Gastrocnemius medialis (tissue), 4 donors: ENCODE results near the gene ARHGEF17. TPM values are rescaled to one million over a fixed set of nuclear protein-coding genes. Genes with fewer than 3 reads are reported as not detected.

ENCODE experiments used
- ATAC-seq, 2 donors: fragments of 150-250 bp; one replicate each; pipeline ENCODE4 v1.9.1; 2016
- DNase-seq, 2 donors: peaks; one replicate each; pipeline ENCODE4 v3.0.0-alpha.2; 2019
- H3K27ac ChIP-seq, 4 donors: fragments of 200-600 bp; sonication (generic); 1 replicate in 1 of 4; 2 replicates in 3 of 4; pipeline ENCODE4 v1.5.1; 2016 to 2018; ENCODE audit warnings: mild to moderate bottlenecking in 2 of 4, moderate library complexity in 1 of 4
- H3K27me3 ChIP-seq, 3 donors: fragments of 200-600 bp; sonication (generic) in 2 of 3; 1 replicate in 1 of 3; 2 replicates in 2 of 3; pipeline versions ENCODE4 v1.5.1 to v1.6.0; 2016 to 2019; ENCODE audit warnings: mild to moderate bottlenecking in 1 of 3, moderate library complexity in 1 of 3
- H3K36me3 ChIP-seq, 2 donors: fragments of 200-600 bp; sonication (generic) in 1 of 2; one replicate each; pipeline ENCODE4 v1.5.1; 2017 to 2018
- H3K4me1 ChIP-seq, 2 donors: fragments of 200-600 bp; sonication (generic) in 1 of 2; one replicate each; pipeline ENCODE4 v1.5.1; 2016 to 2017; ENCODE audit warnings: mild to moderate bottlenecking in 2 of 2
- H3K4me3 ChIP-seq, 4 donors: fragments of 200-600 bp; sonication (generic) in 3 of 4; 1 replicate in 1 of 4; 2 replicates in 3 of 4; pipeline ENCODE4 v1.5.1; 2016 to 2019; ENCODE audit warnings: mild to moderate bottlenecking in 2 of 4
- H3K9me3 ChIP-seq, 3 donors: fragments of 200-600 bp; sonication (generic) in 2 of 3; 1 replicate in 1 of 3; 2 replicates in 2 of 3; pipeline ENCODE4 v1.5.1; 2016 to 2019
- CTCF ChIP-seq, 5 experiments: fragments of 450-650 bp in 3 of 5; fragments of 200-600 bp in 2 of 5; sonication (generic) in 2 of 5; IDR thresholded peaks in 4 of 5; conservative IDR thresholded peaks in 1 of 5; 1 replicate in 4 of 5; 2 replicates in 1 of 5; pipeline ENCODE4 v1.5.1; 2016 to 2019; ENCODE audit warnings: antibody characterized with exemption in 5 of 5, mild to moderate bottlenecking in 3 of 5, moderate library complexity in 3 of 5
- POLR2A ChIP-seq, 2 donors: fragments of 450-650 bp; IDR thresholded peaks; one replicate each; pipeline ENCODE4 v1.6.1; 2017; ENCODE audit warnings: antibody characterized with exemption in 2 of 2, mild to moderate bottlenecking in 2 of 2, moderate library complexity in 2 of 2
- in situ Hi-C, 4 donors: fragments of 200-750 bp; cut with MboI; loops; one replicate each; pipeline versions ENCODE4 v1.15.0 to v1.8.0; 2017; ENCODE audit warnings: low sequenced_read_pairs in 4 of 4
- intact Hi-C: fragments of 100-400 bp; cut with DNase I; formaldehyde crosslinking; loops from one replicate; pipeline ENCODE4 v1.15.1; 2023; ENCODE audit warnings: low total_unique reads
- total RNA-seq, 4 donors: library from RNA; depleted of rRNA; stranded (reverse); fragments of >200 nt; gene quantifications; one replicate each; pipeline versions ENCODE4 v1.1.0 to v1.2.3, GENCODE V29; 2016

The ARHGEF17 gene
- total RNA-seq, 4 donors from 2014 or later, result 8.9 to 16.9 (median 13.9) TPM

GRCh38 chr11:73283276-73284000 is 24.6 kb upstream of the ARHGEF17 start:
- no peaks in the 10 kb centered on the region for H3K36me3 ChIP-seq
- no peak for TF ChIP-seq CTCF (IDR thresholded peaks at IDR 0.05 in 4 of 5, conservative IDR thresholded peaks at IDR 0.05 in 1 of 5)
- H3K4me3 ChIP-seq, result no peak overlapping the region
- ATAC-seq (no peak), DNase-seq (no peak)
- H3K27ac ChIP-seq, result no peak overlapping the region
- H3K27me3 ChIP-seq, result no peaks in the 10 kb centered on the region
- H3K9me3 ChIP-seq, result no peaks in the 10 kb centered on the region
- intact Hi-C loops, result no loop called here
- in situ Hi-C loops, result loop anchor here (25.0 kb wide), 1 partner anchor 446 kb away; no protein-coding TSS in a partner anchor
- H3K4me1 ChIP-seq, result no peaks in the 10 kb centered on the region

- no peaks in the 10 kb centered on the region for H3K27me3 ChIP-seq
- H3K36me3 ChIP-seq, result no peaks in the 10 kb centered on the region
- peaks cover under 1 to 2% of the 10 kb centered on the region in 2 donors for H3K4me1 ChIP-seq
- intact Hi-C loops, result no loop called here
- H3K9me3 ChIP-seq, result no peaks in the 10 kb centered on the region
- ATAC-seq (no peak), DNase-seq (no peak)
- TF ChIP-seq CTCF (IDR thresholded peaks at IDR 0.05 in 4 of 5, conservative IDR thresholded peaks at IDR 0.05 in 1 of 5) (no peak), POLR2A (IDR thresholded peaks at IDR 0.05) (no peak)
- H3K4me3 ChIP-seq, result no peak overlapping the region
- no peak overlapping the region for H3K27ac ChIP-seq
- in situ Hi-C loops, result loop anchor here (25.0 kb wide), 1 partner anchor 447 kb away; no protein-coding TSS in a partner anchor
Measured at GRCh38 chr11:73284106-73284505, 24.0 kb upstream of the ARHGEF17 start.

- H3K27me3 ChIP-seq, result no peaks in the 10 kb centered on the region
- intact Hi-C loops (no loop called here), in situ Hi-C loops (loop anchor here (5.0 to 25.0 kb wide), 2 partner anchors 98 to 448 kb away; no protein-coding TSS in a partner anchor)
- H3K4me3 ChIP-seq, result no peak overlapping the region
- no peak overlapping the region for H3K27ac ChIP-seq
- TF ChIP-seq POLR2A (IDR thresholded peaks at IDR 0.05) (no peak), CTCF (IDR thresholded peaks at IDR 0.05 in 4 of 5, conservative IDR thresholded peaks at IDR 0.05 in 1 of 5) (no peak)
- H3K9me3 ChIP-seq, result no peaks in the 10 kb centered on the region
- ATAC-seq (no peak), DNase-seq (no peak)
- peaks cover 3 to 5% of the 10 kb centered on the region in 2 donors for H3K4me1 ChIP-seq
- H3K36me3 ChIP-seq, result no peaks in the 10 kb centered on the region
Measured at GRCh38 chr11:73285721-73286120, 22.4 kb upstream of the ARHGEF17 start.

GRCh38 chr11:73286240-73286810 is 21.8 kb upstream of the ARHGEF17 start:
- ATAC-seq (no peak), DNase-seq (no peak)
- Histone ChIP-seq H3K36me3 (no peaks in the 10 kb centered on the region), H3K4me3 (no peak overlapping the region), H3K4me1 (peaks cover 3 to 5% of the 10 kb centered on the region in 2 donors), H3K9me3 (no peaks in the 10 kb centered on the region), H3K27ac (no peak overlapping the region), H3K27me3 (no peaks in the 10 kb centered on the region)
- intact Hi-C loops (no loop called here), in situ Hi-C loops (loop anchor here (5.0 to 25.0 kb wide), 2 partner anchors 99 to 449 kb away; no protein-coding TSS in a partner anchor)
- TF ChIP-seq POLR2A (IDR thresholded peaks at IDR 0.05) (no peak), CTCF (IDR thresholded peaks at IDR 0.05 in 4 of 5, conservative IDR thresholded peaks at IDR 0.05 in 1 of 5) (no peak)
